Tibial nerve (tissue), 4 donors: ENCODE measurements around the gene FBXO15. TPM values are rescaled to one million over a fixed set of nuclear protein-coding genes. Genes with fewer than 3 reads are reported as not detected.

Experiments used
- DNase-seq, 2 donors: peaks; one replicate each; pipeline ENCODE4 v3.0.0-alpha.2; 2019; ENCODE audit warnings: low spot score in 2 of 2
- H3K27ac ChIP-seq, 4 donors: fragments of 200-600 bp; sonication (generic) in 3 of 4; one replicate each; pipeline ENCODE4 v1.5.1; 2017 to 2019; ENCODE audit warnings: mild to moderate bottlenecking in 1 of 4
- H3K27me3 ChIP-seq, 2 donors: fragments of 200-600 bp; sonication (generic) in 1 of 2; one replicate each; pipeline versions ENCODE4 v1.5.1 to v1.6.0; 2017 to 2019
- H3K36me3 ChIP-seq, 3 donors: fragments of 200-600 bp; sonication (generic); one replicate each; pipeline ENCODE4 v1.5.1; 2018 to 2019
- H3K4me1 ChIP-seq, 4 donors: fragments of 200-600 bp; sonication (generic) in 3 of 4; one replicate each; pipeline ENCODE4 v1.5.1; 2017 to 2019
- H3K4me3 ChIP-seq, 4 donors: fragments of 200-600 bp; sonication (generic) in 3 of 4; one replicate each; pipeline ENCODE4 v1.5.1; 2017 to 2019; ENCODE audit warnings: mild to moderate bottlenecking in 1 of 4, moderate library complexity in 1 of 4
- H3K9me3 ChIP-seq, 4 donors: fragments of 200-600 bp; sonication (generic) in 3 of 4; one replicate each; pipeline ENCODE4 v1.5.1; 2017 to 2019
- EP300 ChIP-seq, 2 donors: sonication (generic); formaldehyde crosslinking; IDR thresholded peaks; one replicate each; pipeline ENCODE4 v1.6.1; 2017; ENCODE audit warnings: antibody characterized with exemption in 2 of 2, mild to moderate bottlenecking in 1 of 2
- POLR2A ChIP-seq, 2 donors: fragments of 450-650 bp; IDR thresholded peaks; one replicate each; pipeline ENCODE4 v1.6.1; 2017; ENCODE audit warnings: antibody characterized with exemption in 2 of 2, mild to moderate bottlenecking in 2 of 2, moderate library complexity in 2 of 2
- WGBS, 2 donors: methylation state at CpG; one replicate each; pipeline ENCODE4 v1.1.5; 2018; 5-methylcytosine and 5-hydroxymethylcytosine counted together
- total RNA-seq, 4 donors: library from RNA; depleted of rRNA; stranded (reverse); fragments of >200 nt; gene quantifications; one replicate each; pipeline ENCODE4 v1.1.0, GENCODE V29; 2016
- TF ChIP-seq, protein P1 (sequence below), 5 experiments: fragments of 200-600 bp in 3 of 5; fragments of 450-650 bp in 2 of 5; sonication (generic) in 3 of 5; IDR thresholded peaks; one replicate each; pipeline ENCODE4 v1.5.1; 2016 to 2019; ENCODE audit warnings: antibody characterized with exemption in 5 of 5, mild to moderate bottlenecking in 3 of 5, moderate library complexity in 2 of 5

The FBXO15 gene
- total RNA-seq, 4 donors from 2014 or later: 1.0 to 4.4 (median 1.4) TPM

DNA sequence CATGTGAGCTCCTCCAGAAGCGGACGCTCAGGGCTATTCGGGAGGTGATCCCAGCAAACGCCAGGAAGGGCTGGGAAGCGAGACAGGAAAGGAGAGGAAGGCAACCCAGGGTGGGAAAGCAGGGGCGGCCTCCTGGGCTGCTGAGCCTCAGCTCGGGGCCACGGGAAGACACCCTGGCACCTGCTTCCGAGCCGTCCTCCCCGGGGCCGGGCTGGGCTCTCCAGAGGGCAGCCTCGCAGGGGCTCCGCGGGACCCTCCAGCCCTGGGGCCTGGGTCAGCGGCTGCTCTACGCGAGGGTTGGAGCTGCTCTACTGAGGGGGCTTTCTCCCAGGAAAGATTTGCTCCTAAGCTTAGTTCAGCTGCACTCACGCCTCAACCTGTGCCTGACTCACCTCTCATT, 34.7 kb upstream of the FBXO15 start:
- DNase-seq: no peak
- no peaks in the 10 kb centered on the region for H3K36me3 ChIP-seq
- H3K27ac ChIP-seq: no peak overlapping the region
- no peaks in the 10 kb centered on the region for H3K4me1 ChIP-seq
- TF ChIP-seq POLR2A (IDR thresholded peaks at IDR 0.05): no peak
- TF ChIP-seq, protein P1, sequence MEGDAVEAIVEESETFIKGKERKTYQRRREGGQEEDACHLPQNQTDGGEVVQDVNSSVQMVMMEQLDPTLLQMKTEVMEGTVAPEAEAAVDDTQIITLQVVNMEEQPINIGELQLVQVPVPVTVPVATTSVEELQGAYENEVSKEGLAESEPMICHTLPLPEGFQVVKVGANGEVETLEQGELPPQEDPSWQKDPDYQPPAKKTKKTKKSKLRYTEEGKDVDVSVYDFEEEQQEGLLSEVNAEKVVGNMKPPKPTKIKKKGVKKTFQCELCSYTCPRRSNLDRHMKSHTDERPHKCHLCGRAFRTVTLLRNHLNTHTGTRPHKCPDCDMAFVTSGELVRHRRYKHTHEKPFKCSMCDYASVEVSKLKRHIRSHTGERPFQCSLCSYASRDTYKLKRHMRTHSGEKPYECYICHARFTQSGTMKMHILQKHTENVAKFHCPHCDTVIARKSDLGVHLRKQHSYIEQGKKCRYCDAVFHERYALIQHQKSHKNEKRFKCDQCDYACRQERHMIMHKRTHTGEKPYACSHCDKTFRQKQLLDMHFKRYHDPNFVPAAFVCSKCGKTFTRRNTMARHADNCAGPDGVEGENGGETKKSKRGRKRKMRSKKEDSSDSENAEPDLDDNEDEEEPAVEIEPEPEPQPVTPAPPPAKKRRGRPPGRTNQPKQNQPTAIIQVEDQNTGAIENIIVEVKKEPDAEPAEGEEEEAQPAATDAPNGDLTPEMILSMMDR (IDR thresholded peaks at IDR 0.05): no peak
- TF ChIP-seq EP300 (IDR thresholded peaks at IDR 0.05): no peak
- H3K9me3 ChIP-seq: peaks cover 0 to 4% (median 0%) of the 10 kb centered on the region in 4 donors
- WGBS, 2 donors: 92 to 95% methylated on average over 15 to 16 of the region's 19 CpGs
- no peaks in the 10 kb centered on the region for H3K27me3 ChIP-seq
- H3K4me3 ChIP-seq: no peak overlapping the region

DNA sequence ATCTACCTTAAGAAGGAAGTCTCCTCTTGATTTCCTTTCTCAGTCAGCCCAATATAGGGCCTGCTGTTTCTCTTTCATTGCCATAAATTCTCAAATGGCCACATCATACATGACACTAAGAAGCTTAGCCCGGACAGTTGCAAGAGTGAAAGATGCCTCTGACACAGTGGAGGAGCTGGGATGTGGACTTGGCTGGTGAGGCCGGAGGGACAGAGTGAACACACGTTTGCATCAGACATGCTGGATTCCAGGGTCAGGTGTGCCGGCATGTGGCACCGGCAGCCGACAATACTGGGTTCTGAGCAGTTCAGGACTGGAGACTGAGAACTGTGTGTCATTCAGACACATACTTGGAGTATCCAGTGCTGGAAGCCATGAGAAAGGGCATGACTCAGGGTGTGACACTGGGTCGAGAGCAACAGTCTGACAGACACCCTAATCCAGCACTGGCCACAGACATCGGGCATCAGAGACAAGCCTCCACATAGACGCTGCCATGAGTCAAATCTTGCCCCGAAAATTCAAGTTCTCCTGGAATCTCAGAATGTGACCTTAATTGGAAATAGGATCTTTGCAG, 32.1 kb upstream of the FBXO15 start:
- TF ChIP-seq EP300 (IDR thresholded peaks at IDR 0.05) (no peak), POLR2A (IDR thresholded peaks at IDR 0.05) (no peak)
- TF ChIP-seq, protein P1 (IDR thresholded peaks at IDR 0.05): no peak
- peaks cover 0 to 4% (median 0%) of the 10 kb centered on the region in 4 donors for H3K9me3 ChIP-seq
- no peak overlapping the region for H3K4me3 ChIP-seq
- WGBS, 2 donors: 78 to 79% methylated on average over 10 of the region's 10 CpGs
- H3K27ac ChIP-seq: no peak overlapping the region
- no peaks in the 10 kb centered on the region for H3K4me1 ChIP-seq
- no peak for DNase-seq
- H3K36me3 ChIP-seq: no peaks in the 10 kb centered on the region
- no peaks in the 10 kb centered on the region for H3K27me3 ChIP-seq

DNA sequence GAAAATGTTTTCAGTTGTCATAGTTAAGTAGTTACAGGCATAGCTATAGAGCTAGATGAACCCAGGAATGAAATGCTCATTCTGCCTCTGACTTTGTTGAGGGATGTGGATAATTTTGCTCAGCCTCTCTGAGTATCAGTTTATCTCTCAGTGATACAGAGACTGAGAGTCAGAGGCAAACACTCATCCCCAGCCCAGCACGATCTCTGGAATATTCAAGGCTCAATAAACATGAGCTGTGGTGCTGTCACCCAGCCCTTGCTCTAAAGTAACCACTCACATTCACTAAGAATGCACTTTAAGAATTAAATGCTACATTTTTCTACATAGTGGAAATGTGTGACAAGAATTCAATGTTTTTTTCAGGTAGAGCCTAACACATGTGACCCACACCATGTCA, 31.2 kb upstream of the FBXO15 start:
- no peak for TF ChIP-seq EP300 (IDR thresholded peaks at IDR 0.05)
- no peak for TF ChIP-seq POLR2A (IDR thresholded peaks at IDR 0.05)
- TF ChIP-seq, protein P1 (IDR thresholded peaks at IDR 0.05): no peak
- WGBS, 2 donors: 41 to 84% methylated on average over 1 of the region's 1 CpG
- DNase-seq: no peak
- Histone ChIP-seq H3K4me1 (no peaks in the 10 kb centered on the region), H3K9me3 (peaks cover 0 to 4% (median 0%) of the 10 kb centered on the region in 4 donors), H3K4me3 (no peak overlapping the region), H3K36me3 (no peaks in the 10 kb centered on the region), H3K27ac (no peak overlapping the region), H3K27me3 (no peaks in the 10 kb centered on the region)

DNA sequence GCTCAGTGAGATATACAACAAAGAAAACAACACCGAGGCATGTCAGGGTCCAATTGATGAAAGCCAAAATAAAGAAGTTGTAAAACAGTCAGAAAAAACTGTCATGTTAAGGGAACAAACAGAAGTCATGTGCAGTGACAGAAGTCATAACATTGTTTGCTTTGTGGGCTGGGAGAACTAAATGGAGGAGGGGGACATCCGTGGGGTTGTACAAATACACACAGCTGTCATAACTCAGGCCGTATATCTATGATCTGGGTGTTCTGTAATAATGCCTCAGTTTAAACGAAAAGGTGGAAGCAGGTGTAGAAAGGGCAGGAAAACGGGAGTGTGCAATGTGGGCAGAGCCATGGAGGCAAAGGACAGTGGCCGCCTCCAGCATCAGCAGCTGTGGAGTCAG, 28.0 kb upstream of the FBXO15 start:
- H3K9me3 ChIP-seq: peaks cover 0 to 4% (median 0%) of the 10 kb centered on the region in 4 donors

DNA sequence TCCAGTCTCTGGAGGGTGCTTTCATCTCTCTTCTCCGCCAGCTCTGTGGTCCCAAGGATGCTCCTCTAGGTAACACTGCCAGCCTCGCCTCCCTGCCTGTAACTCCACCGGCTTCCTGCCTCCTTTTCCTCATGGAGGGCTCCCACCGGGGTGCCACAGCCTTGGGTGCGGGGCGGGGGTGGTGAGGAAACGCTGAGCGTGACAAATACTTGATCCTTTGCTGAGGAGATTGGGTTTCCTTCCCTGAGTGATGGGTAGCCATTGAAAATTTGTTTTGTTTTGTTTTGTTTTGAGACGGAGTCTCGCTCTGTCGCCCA, 25.8 kb upstream of the FBXO15 start:
- 89 to 90% methylated on average over 11 of the region's 11 CpGs for WGBS, 2 donors
- Histone ChIP-seq H3K27me3 (peaks cover 0 to 5% of the 10 kb centered on the region in 2 donors), H3K27ac (no peak overlapping the region), H3K9me3 (no peaks in the 10 kb centered on the region), H3K4me1 (no peaks in the 10 kb centered on the region), H3K4me3 (no peak overlapping the region), H3K36me3 (no peaks in the 10 kb centered on the region)
- TF ChIP-seq EP300 (IDR thresholded peaks at IDR 0.05): no peak
- no peak for TF ChIP-seq POLR2A (IDR thresholded peaks at IDR 0.05)
- TF ChIP-seq, protein P1 (IDR thresholded peaks at IDR 0.05): no peak
- DNase-seq: no peak

More for the DNA sequence above, 28.0 kb upstream of the FBXO15 start:
- TF ChIP-seq, protein P1 (IDR thresholded peaks at IDR 0.05): no peak
- TF ChIP-seq POLR2A (IDR thresholded peaks at IDR 0.05) (no peak), EP300 (IDR thresholded peaks at IDR 0.05) (no peak)
- no peak overlapping the region for H3K27ac ChIP-seq
- H3K36me3 ChIP-seq: no peaks in the 10 kb centered on the region
- no peak overlapping the region for H3K4me3 ChIP-seq
- H3K27me3 ChIP-seq: peaks cover 0 to 5% of the 10 kb centered on the region in 2 donors
- no peak for DNase-seq
- 60% methylated on average over 6 of the region's 6 CpGs for WGBS, 2 donors
- H3K4me1 ChIP-seq: no peaks in the 10 kb centered on the region
